ENCODE results near the gene HID1.

The HID1 gene

GRCh38 chr17:74954665-74955421 lies 17.7 kb downstream of the HID1 start:
- no peak for DNase-seq (ENCODE audit: low spot score in 2 of 2)
- Histone ChIP-seq H3K4me1 (no peaks in the 10 kb centered on the region), H3K27me3 (ENCODE audit: low read depth) (no peaks in the 10 kb centered on the region), H3K36me3 (replicated peaks) (no peaks in the 10 kb centered on the region), H3K9me3 (no peaks in the 10 kb centered on the region), H3K4me3 (no peak overlapping the region)
- in situ Hi-C loops (cut with MboI; ENCODE audit: low sequenced_read_pairs) = loop anchor here (5.0 kb wide), 1 partner anchor 163 kb away; no protein-coding TSS in a partner anchor

GRCh38 chr17:74954115-74954514 lies 18.4 kb downstream of the HID1 start:
- Histone ChIP-seq H3K4me1 (no peaks in the 10 kb centered on the region), H3K4me3 (no peak overlapping the region), H3K27me3 (ENCODE audit: low read depth) (no peaks in the 10 kb centered on the region), H3K36me3 (replicated peaks) (no peaks in the 10 kb centered on the region), H3K9me3 (no peaks in the 10 kb centered on the region)
- in situ Hi-C loops (cut with MboI; ENCODE audit: low sequenced_read_pairs) = no loop called here
- no peak for DNase-seq (ENCODE audit: low spot score in 2 of 2)

GRCh38 chr17:74953134-74953687 lies 19.3 kb downstream of the HID1 start:
- Histone ChIP-seq H3K27me3 (ENCODE audit: low read depth) (no peaks in the 10 kb centered on the region), H3K4me1 (no peaks in the 10 kb centered on the region), H3K9me3 (no peaks in the 10 kb centered on the region), H3K4me3 (no peak overlapping the region), H3K36me3 (replicated peaks) (no peaks in the 10 kb centered on the region)
- in situ Hi-C loops (cut with MboI; ENCODE audit: low sequenced_read_pairs) = no loop called here
- DNase-seq (ENCODE audit: low spot score in 2 of 2) = no peak

GRCh38 chr17:74952431-74953133 lies 20.0 kb downstream of the HID1 start:
- Histone ChIP-seq H3K36me3 (replicated peaks) (no peaks in the 10 kb centered on the region), H3K4me3 (no peak overlapping the region), H3K9me3 (no peaks in the 10 kb centered on the region), H3K4me1 (no peaks in the 10 kb centered on the region), H3K27me3 (ENCODE audit: low read depth) (no peaks in the 10 kb centered on the region)
- in situ Hi-C loops (cut with MboI; ENCODE audit: low sequenced_read_pairs) = no loop called here
- no peak for DNase-seq (ENCODE audit: low spot score in 2 of 2)

GRCh38 chr17:74951680-74952421 lies 20.7 kb downstream of the HID1 start:
- Histone ChIP-seq H3K27me3 (ENCODE audit: low read depth) (no peaks in the 10 kb centered on the region), H3K4me3 (no peak overlapping the region), H3K36me3 (replicated peaks) (no peaks in the 10 kb centered on the region), H3K4me1 (no peaks in the 10 kb centered on the region), H3K9me3 (no peaks in the 10 kb centered on the region)
- DNase-seq (ENCODE audit: low spot score in 2 of 2) = no peak
- in situ Hi-C loops (cut with MboI; ENCODE audit: low sequenced_read_pairs) = no loop called here

GRCh38 chr17:74951065-74951464 lies 21.5 kb downstream of the HID1 start:
- DNase-seq (ENCODE audit: low spot score in 2 of 2) = no peak
- Histone ChIP-seq H3K4me1 (no peaks in the 10 kb centered on the region), H3K4me3 (no peak overlapping the region), H3K36me3 (replicated peaks) (no peaks in the 10 kb centered on the region), H3K9me3 (no peaks in the 10 kb centered on the region), H3K27me3 (ENCODE audit: low read depth) (no peaks in the 10 kb centered on the region; the same call in 1 of the 2 replicates)
- in situ Hi-C loops (cut with MboI; ENCODE audit: low sequenced_read_pairs) = no loop called here

- Histone ChIP-seq H3K4me1 (no peaks in the 10 kb centered on the region), H3K9me3 (no peaks in the 10 kb centered on the region), H3K4me3 (no peak overlapping the region), H3K36me3 (replicated peaks) (no peaks in the 10 kb centered on the region), H3K27me3 (ENCODE audit: low read depth) (peaks cover 5% of the 10 kb centered on the region)
- in situ Hi-C loops (cut with MboI; ENCODE audit: low sequenced_read_pairs) = no loop called here
- no peak for DNase-seq (ENCODE audit: low spot score in 2 of 2)
Observed at GRCh38 chr17:74950207-74950606, 22.4 kb downstream of the HID1 start.

- in situ Hi-C loops (cut with MboI; ENCODE audit: low sequenced_read_pairs) = no loop called here
- H3K9me3 ChIP-seq = no peaks in the 10 kb centered on the region
Observed at GRCh38 chr17:74949455-74950115, 23.0 kb downstream of the HID1 start.

GRCh38 chr17:74947041-74947754 lies 25.4 kb downstream of the HID1 start:
- Histone ChIP-seq H3K36me3 (replicated peaks) (no peaks in the 10 kb centered on the region), H3K27me3 (ENCODE audit: low read depth) (peaks cover 23% of the 10 kb centered on the region), H3K4me3 (no peak overlapping the region), H3K9me3 (no peaks in the 10 kb centered on the region), H3K4me1 (no peaks in the 10 kb centered on the region)
- DNase-seq (ENCODE audit: low spot score in 2 of 2) = no peak
- in situ Hi-C loops (cut with MboI; ENCODE audit: low sequenced_read_pairs) = no loop called here

More at GRCh38 chr17:74949455-74950115, 23.0 kb downstream of the HID1 start:
- Histone ChIP-seq H3K27me3 (ENCODE audit: low read depth) (peaks cover 11% of the 10 kb centered on the region), H3K4me1 (no peaks in the 10 kb centered on the region), H3K4me3 (no peak overlapping the region), H3K36me3 (replicated peaks) (no peaks in the 10 kb centered on the region)
- no peak for DNase-seq (ENCODE audit: low spot score in 2 of 2)

GRCh38 chr17:74946641-74947040 lies 25.9 kb downstream of the HID1 start:
- no peak for DNase-seq (ENCODE audit: low spot score in 2 of 2)
- Histone ChIP-seq H3K36me3 (replicated peaks) (no peaks in the 10 kb centered on the region), H3K4me3 (no peak overlapping the region), H3K4me1 (no peaks in the 10 kb centered on the region), H3K27me3 (ENCODE audit: low read depth) (peaks cover 29% of the 10 kb centered on the region), H3K9me3 (no peaks in the 10 kb centered on the region)
- in situ Hi-C loops (cut with MboI; ENCODE audit: low sequenced_read_pairs) = no loop called here

- Histone ChIP-seq H3K9me3 (no peaks in the 10 kb centered on the region), H3K36me3 (replicated peaks) (no peaks in the 10 kb centered on the region), H3K4me3 (no peak overlapping the region), H3K27me3 (ENCODE audit: low read depth) (peaks cover 35% of the 10 kb centered on the region), H3K4me1 (no peaks in the 10 kb centered on the region)
- DNase-seq (ENCODE audit: low spot score in 2 of 2) = no peak
- in situ Hi-C loops (cut with MboI; ENCODE audit: low sequenced_read_pairs) = no loop called here
Observed at GRCh38 chr17:74945543-74945942, 27.0 kb downstream of the HID1 start.

- in situ Hi-C loops (cut with MboI; ENCODE audit: low sequenced_read_pairs) = no loop called here
- Histone ChIP-seq H3K9me3 (no peaks in the 10 kb centered on the region), H3K4me1 (no peaks in the 10 kb centered on the region), H3K36me3 (replicated peaks) (no peaks in the 10 kb centered on the region), H3K27me3 (ENCODE audit: low read depth) (peaks cover 42% of the 10 kb centered on the region), H3K4me3 (no peak overlapping the region)
- no peak for DNase-seq (ENCODE audit: low spot score in 2 of 2)
Observed at GRCh38 chr17:74943808-74944522, 28.6 kb downstream of the HID1 start.
